Measurements from ENCODE around the gene LRRC47.

- TF ChIP-seq GATA2 (IDR thresholded peaks at IDR 0.05; ENCODE audit: low read depth, low read length) (no peak), GATA3 (IDR thresholded peaks at IDR 0.05; ENCODE audit: low read depth, low read length) (no peak)
Measured at GRCh38 chr1:3783651-3784474, 12.4 kb downstream of the LRRC47 start.
